GM18498 (cell line): Measurements from ENCODE around the gene RNF182.

Experiments
- ATAC-seq: cut with Tn5 transposase; IDR thresholded peaks from one replicate; pipeline ENCODE4 v1.9.1; 2021; ENCODE audit warnings: mild to moderate bottlenecking, moderate library complexity; ENCODE audit not compliant: unreplicated experiment

The RNF182 gene

DNA sequence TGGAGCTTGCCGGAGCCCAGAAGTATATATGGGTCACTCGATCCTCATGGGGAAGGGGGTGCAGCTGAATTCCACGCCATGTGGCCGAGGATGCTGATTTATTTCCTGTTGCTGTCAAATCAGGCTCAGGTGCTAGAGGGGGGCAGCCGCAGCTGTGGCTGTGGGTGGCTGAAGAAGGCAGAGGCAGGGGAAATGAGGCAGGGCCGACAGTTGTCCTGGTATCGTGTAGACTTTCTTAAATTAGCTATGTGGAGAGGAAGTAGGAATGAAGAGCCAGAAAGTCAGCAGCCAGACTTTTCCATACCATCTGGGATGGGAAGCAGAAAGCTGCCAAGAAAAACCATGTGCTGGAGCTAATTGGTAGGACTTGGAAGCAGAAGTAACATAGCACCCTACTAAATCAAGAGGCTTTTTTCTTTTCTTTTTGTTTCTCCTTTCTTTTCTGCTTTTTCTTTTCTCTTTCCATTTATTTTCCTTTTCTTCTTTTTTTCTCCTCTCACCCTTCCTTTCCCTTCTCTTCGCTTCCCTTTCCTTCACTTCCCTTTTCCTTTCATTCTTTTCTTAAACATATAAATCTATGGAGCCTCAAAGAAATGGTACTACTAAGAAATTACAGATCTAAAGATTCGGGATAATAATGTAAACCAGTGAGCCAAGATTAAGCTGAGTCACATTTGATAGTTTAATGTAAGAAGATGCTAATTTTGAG lies 102.2 kb downstream of the RNF182 start:
- ATAC-seq, result no peak

DNA sequence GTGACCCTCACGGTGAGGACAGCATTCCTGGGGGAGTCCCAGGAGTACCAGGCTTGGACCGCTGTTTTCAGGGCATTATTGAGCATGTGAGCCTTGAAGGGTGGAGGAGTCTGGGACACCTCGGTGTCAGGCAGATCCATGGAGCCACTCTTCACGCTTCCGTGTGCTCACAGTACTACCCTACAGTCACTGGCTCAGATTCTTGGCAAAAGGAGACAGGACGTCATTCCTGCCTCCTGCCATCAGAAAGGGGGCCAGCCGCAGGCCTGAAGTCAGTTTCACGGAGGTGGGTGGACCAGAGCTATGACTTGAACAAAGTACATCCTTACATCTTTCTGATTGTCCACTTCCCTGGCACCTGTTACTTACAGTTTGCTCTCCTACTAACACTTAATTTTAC lies 103.9 kb downstream of the RNF182 start:
- no peak for ATAC-seq

DNA sequence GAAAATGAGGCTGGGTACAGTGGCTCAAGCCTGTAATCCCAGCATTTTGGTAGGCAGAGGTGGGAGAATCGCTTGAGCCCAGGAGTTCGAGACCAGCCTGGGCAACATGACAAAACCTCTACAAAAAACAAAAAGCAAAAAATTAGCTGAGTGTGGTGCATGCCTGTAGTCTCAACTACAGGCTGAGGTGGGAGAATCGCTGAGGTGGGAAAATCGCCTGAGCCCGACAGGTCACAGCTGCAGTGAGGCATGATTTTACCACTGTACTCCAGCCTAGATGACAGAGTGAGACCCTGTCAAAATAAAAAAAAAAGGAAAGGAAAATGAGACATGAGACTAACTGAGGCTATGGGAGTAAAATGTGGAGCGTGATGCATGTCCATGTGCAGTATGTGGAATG lies 104.9 kb downstream of the RNF182 start:
- no peak for ATAC-seq
